SW480 (cell line): ENCODE data around the gene THSD4.
"Not testable (repeated sequence)": the region's sequence is repeated elsewhere in the genome, so short reads cannot be mapped to it uniquely, and the experiment has no call there.

Experiments used
- DNase-seq: peaks from one replicate; pipeline ENCODE4 v3.0.0-alpha.2; 2016; ENCODE audit warnings: low spot score

THSD4 gene

DNA sequence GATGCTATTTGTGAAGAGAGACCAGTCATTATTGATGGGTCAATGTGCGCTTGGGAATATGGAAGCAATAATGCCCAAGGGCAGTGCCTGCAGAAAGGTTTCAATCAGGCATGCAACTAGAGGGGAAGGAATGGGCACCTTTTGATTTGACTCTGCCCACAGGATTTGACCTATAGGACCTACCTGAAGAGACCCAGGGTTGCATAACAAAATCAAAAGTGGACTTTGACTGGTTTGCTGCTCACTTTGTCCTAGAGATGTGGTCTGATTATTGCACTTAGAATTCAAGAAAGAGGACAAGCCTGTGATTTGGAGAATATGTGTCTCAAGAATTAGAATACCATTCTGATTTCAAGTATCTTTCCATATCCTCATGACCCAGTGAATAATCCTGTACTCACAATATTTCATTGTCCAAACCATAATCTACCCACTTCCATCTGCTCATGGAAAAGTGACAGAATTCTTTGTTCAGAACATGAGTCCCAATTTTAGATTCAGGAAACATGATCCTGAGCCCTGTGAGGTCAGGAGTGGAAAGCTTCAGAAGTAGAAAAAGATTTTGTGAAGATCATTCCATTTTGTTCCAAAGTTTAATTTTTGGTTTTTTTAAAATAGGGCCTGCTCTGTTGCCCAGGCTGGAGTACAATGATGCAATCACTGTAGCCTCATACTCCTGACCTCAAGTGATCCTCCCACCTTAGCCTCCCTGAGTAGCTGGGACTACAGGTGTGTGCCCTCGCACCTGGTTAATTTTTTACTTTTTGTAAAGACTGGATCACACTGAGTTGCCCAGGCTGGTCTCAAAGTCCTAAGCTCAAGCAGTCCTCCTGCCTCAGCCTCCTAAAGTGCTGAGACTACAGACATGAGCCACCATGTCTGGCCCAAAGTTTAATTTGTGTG is 543.8 kb downstream of the THSD4 start:
- DNase-seq, result no peak

DNA sequence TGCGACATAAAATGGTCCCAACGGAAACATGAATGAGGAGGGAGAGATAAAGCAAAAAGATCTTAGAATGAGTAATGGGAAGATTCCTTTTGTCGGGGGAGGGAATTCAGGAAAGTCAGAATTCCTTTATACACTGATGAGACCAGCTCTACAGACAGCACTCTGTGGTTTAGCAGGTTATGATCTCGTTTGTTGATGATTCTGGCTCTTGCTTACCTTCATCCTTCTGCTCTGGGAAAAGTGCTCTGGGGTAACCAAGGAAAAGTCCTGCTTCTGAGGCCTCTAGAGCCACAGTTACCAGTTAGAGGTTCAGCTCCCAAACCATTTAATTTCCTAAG is 544.4 kb downstream of the THSD4 start:
- no peak for DNase-seq

DNA sequence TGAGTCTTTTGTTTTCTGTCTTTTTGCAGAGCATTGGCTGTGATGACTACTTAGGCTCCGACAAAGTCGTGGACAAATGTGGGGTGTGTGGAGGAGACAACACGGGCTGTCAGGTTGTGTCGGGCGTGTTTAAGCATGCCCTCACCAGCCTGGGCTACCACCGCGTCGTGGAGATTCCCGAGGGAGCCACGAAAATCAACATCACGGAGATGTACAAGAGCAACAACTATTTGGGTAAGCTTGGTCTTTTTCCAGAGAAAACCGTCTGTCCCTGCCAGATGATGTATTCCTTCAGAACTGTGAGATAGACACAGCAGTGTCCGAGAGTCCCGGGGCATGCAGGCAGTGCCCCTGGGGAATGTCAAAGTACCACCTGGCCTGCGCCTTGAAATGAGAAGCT is 545.2 kb downstream of the THSD4 start:
- no peak for DNase-seq

GRCh38 chr15:71662306-71662705 is 547.0 kb downstream of the THSD4 start:
- DNase-seq, result no peak

DNA sequence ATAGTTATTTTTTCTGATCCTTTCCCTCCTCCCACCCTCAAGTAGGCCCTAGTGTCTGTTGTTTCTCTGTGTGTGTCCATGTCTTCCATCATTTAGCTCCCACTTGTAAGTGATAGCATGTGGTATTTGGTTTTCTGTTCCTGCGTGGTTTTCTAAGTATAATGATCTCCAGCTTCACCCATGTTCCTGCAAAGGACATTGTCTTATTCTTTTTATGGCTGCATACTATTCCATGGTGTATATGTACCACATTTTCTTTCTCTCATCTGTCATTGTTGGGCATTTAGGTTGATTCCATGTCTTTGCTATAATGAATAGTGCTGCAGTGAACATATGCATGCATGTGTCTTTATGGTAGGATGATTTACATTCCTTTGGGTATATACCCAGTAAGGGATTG is 549.4 kb downstream of the THSD4 start:
- DNase-seq, result no peak

DNA sequence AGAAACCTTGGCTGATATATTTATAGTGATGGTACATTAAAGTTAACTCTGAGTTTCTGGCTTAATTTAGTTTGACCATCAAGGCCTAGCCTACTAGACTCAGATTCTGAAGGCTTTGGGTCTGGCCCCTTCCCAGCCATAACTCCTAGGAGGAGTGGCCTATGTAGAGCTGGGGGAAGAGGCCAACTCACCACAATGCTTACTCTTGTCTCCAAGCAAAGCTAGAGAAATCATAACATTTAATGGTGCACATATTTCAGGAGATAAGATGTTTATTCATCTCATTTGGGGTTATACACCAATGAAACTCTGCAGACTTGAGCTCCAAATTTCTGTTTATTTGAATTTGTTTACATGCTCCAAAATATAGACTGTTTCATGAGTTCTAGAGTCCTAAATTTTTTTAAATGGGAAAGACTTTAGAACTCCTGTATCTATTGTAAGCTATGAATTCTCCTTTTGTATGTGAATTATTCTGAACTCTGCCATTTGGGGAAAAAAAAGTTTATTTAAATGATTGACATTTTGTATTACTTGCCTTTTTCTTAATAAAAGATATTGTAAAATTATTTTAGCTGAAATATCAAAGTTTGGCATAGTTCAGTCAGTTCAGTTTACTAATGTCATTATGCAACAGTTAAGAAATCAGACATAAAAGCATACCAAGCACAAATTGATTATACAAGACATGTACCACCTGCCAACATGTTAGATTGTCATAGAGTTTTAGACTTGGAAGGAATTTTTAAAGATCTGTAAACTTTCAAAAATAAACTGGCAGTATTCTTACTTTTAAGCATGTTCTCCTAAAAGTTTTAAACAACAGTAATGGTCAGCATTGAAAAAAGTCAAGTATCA is 551.7 kb downstream of the THSD4 start:
- DNase-seq, result no peak

GRCh38 chr15:71669688-71670087 is 554.4 kb downstream of the THSD4 start:
- DNase-seq, result no peak

- not testable (repeated sequence) for DNase-seq
These were observed 555.0 kb downstream of the THSD4 start for GRCh38 chr15:71670222-71670621.

GRCh38 chr15:71674354-71674753 is 559.1 kb downstream of the THSD4 start:
- no peak for DNase-seq

- no peak for DNase-seq
These were observed 562.1 kb downstream of the THSD4 start for GRCh38 chr15:71677352-71677751.

GRCh38 chr15:71677766-71678165 is 562.5 kb downstream of the THSD4 start:
- DNase-seq, result no peak

DNA sequence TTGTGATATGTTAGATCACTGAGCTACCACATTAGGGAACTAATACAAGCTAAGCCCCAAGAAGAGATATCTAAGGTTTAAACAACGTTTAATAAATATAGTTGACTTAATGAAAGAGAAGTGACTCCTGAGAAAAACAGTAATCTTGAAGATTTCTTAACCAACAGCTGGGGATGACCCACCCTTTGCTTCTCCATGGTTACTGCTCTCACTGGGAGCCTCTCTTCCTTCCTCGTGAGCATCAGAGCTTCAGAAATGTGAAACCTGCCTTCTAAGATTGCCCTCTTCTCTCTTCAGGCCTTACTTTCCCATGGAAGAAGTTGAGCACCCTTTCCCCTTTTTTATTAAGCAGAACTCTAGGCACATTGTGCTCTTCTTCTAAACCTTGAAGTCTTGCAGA is 562.9 kb downstream of the THSD4 start:
- no peak for DNase-seq

DNA sequence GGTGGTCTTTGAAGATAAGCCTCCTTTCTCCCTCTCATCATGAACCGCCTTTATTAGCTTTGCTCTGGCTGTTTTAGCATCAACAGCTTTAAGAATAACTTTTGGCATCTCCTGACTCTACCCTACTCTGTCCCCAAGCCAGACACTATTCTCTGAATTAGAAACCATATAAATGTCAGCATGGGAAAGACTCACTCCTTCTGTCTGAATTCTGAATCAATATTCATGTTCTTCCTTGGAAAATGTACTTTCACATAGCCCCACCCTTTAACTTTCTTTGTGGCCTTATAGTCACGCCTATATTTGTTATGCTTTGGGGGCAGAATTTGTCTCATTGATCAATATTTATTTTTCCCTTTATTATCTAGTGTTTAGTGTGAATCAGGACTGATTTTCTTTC is 563.3 kb downstream of the THSD4 start:
- no peak for DNase-seq

- no peak for DNase-seq
These were observed 564.0 kb downstream of the THSD4 start for GRCh38 chr15:71679223-71679792.

GRCh38 chr15:71679793-71680353 is 564.6 kb downstream of the THSD4 start:
- DNase-seq, result no peak

DNA sequence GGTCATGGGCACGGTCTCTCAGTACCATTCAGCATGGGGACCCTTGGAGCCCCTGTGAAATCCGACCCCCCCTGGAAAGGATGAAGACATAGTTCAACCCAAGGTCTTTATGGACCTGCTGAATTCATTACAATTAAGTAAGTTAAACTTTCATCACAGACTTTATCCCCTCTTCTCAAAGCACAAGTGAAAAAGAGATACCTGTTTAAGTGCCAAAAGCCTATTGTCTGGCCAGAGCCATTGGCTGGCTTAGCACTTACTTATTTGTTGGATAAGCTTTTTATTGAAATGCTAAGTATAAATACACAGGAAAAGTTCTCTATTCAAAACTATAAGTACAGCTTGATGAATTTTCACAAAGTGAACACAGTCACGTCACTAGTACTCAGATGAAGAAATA is 566.7 kb downstream of the THSD4 start:
- DNase-seq, result no peak

DNA sequence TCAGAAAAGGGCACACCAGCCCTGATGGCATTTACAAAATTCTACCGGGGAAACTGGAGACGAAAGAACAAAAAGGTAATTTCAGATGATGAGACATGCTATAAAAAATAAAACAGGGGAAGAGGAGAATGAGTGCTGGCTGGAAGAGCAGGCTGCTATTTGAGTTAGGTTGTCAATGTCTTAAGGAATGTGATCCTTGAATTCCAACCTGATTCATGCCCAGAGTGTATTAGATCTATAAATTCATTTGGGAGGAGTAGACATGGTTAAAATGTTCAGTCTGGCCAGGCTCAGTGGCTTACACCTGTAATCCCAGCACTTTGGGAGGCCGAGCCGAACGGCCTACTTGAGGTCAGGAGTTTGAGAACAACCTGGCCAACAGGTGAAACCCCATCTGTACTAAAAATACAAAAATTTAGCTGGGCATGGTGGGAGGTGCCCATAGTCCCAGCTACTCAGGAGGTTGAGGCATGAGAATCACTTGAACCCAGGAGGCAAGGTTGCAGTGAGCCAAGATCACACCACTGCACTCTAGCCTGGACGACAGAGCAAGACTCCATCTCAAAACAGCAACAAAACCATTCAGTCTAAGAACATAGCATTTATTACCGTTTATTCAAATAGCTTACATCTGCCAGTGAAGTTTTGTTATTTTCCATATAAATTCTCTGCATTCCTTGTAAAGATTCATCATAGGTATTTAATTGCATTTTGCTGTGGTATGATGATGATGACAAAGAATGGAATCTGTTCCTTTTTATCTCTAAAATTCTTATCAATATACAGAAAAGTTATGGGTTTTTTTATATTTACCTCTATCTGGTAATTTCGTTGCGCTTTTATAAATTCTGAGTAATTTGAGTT is 568.4 kb downstream of the THSD4 start:
- DNase-seq, result no peak

DNA sequence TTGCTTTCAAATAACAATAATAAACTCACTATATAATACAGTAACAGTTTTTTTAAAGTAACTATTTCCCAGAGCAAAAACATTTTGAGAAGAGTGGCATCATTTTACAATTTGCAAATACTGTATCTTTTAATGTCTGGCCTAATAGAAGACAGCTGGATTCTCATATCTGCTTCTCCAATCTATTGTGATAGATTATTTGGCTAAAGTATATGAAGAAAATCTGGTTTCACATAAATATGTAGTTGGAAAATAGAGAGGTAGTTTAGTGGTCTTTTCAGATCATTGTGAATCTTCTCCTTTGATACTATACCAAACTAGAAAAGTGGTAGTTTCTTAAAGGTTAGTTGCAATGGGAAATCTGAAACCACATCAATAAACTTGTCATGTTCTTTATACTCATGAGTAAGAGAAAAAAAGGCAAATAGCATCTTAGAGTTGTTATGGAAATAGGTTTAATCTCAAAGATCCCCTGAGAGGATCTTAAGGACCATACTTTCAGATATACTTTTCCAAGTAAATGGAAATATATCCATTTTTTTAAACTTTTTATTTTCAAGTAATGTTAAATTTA is 570.2 kb downstream of the THSD4 start:
- DNase-seq, result no peak

DNA sequence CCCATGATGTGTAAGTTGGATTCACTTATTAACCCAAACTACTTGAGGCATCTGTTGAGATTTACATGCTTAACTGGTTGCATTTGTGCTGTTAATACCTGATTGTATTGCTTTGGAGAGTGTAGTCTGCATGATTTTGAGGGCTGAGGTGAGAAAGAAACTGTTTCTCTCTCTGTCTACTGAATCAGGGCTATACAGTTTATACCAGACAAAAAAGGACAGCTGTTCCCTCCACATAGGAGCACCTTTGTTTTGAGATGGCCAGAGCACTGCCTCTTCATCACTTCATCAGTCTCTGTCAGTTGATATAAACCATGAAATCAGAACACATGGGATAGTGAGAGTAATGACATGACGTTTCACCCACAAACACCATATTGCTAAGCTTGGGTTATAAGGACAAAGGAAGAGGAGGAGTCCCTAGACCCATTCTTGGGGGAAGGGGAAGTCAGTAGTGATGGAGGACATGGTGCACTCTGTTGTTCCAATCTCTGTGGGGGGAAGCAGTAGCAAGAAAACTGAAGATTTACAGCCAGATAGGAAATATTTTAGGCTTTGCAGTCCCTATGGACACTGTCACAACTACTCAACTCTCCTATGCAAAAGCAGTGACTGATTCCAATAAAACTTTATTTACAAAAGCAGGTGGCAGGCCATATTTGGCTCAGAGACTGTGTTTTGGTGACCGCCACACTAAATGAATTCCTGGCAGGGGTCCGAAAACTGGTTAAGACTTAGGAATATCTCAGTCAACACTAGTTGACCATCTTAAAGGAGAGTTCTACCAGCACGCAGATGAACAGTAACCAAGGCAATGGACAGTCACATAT is 571.2 kb downstream of the THSD4 start:
- DNase-seq, result no peak

GRCh38 chr15:71687902-71688508 is 572.7 kb downstream of the THSD4 start:
- DNase-seq, result no peak
